OCI-LY7 (cell line): ENCODE results near the gene SV2B. TPM values are rescaled to one million over a fixed set of nuclear protein-coding genes. Genes with fewer than 3 reads are reported as not detected.

Source experiments
- BruUV-seq: library from RNA; stranded (reverse); fragments of 400-500 nt; replicated peaks from 2 replicates; lab custom pipeline; 2021; lab: Mats Ljungman, UMichigan
- CTCF ChIA-PET: fragments of 300-600 bp; sonication (Branson Sonifier 250); formaldehyde crosslinking; loops from one replicate; lab custom pipeline; 2022; ENCODE audit warnings: antibody characterized with exemption; ENCODE audit not compliant: unreplicated experiment; lab: Charles Lee
- POLR2A ChIA-PET: fragments of 300-600 bp; sonication (Branson Sonifier 250); formaldehyde crosslinking; loops from one replicate; lab custom pipeline; 2022; ENCODE audit warnings: antibody characterized with exemption; lab: Charles Lee
- DNase-seq: peaks from one replicate; pipeline ENCODE4 v3.0.0-alpha.2; 2015; ENCODE audit warnings: low spot score
- H2AFZ ChIP-seq: fragments of 200-600 bp; sonication (generic), shearing (Covaris generic); 2 replicates; pipeline ENCODE4 v1.6.1; 2014; ENCODE audit warnings: mild to moderate bottlenecking, antibody characterized with exemption, low read length, moderate library complexity
- H3K27ac ChIP-seq: fragments of 200-600 bp; sonication (generic); 2 replicates; pipeline ENCODE4 v1.5.1; 2014; ENCODE audit warnings: mixed run types, low read depth, mild to moderate bottlenecking, moderate library complexity, low read length, inconsistent platforms; ENCODE audit not compliant: poor library complexity, severe bottlenecking
- H3K36me3 ChIP-seq: fragments of 200-600 bp; sonication (generic); 2 replicates; pipeline ENCODE4 v1.6.1; 2014; ENCODE audit warnings: mild to moderate bottlenecking, antibody characterized with exemption, low read length, moderate library complexity, mixed read lengths; ENCODE audit not compliant: insufficient read depth
- H3K4me1 ChIP-seq: fragments of 200-600 bp; sonication (generic); 2 replicates; pipeline ENCODE4 v1.5.1; 2014; ENCODE audit warnings: mild to moderate bottlenecking, low read length; ENCODE audit not compliant: insufficient read depth, poor library complexity, severe bottlenecking
- H3K4me2 ChIP-seq: fragments of 200-600 bp; sonication (generic); 2 replicates; pipeline ENCODE4 v1.6.1; 2014; ENCODE audit warnings: mild to moderate bottlenecking, low read length
- H3K4me3 ChIP-seq: fragments of 200-600 bp; sonication (generic); 2 replicates; pipeline ENCODE4 v1.5.1; 2014; ENCODE audit warnings: mild to moderate bottlenecking, low read depth, low read length; ENCODE audit not compliant: poor library complexity, severe bottlenecking
- H3K79me2 ChIP-seq: fragments of 200-600 bp; sonication (generic); 2 replicates; pipeline ENCODE4 v1.6.1; 2016; ENCODE audit warnings: low read depth, mild to moderate bottlenecking, low read length, moderate library complexity, mixed read lengths; ENCODE audit not compliant: insufficient read depth
- H3K9me2 ChIP-seq: fragments of 200-600 bp; sonication (generic); 2 replicates; pipeline ENCODE4 v1.6.1; 2016; ENCODE audit warnings: mild to moderate bottlenecking, low read length, mixed read lengths; ENCODE audit not compliant: insufficient read depth
- H3K9me3 ChIP-seq: fragments of 200-600 bp; sonication (generic); 2 replicates; pipeline ENCODE4 v1.6.1; 2014; ENCODE audit warnings: mild to moderate bottlenecking, mixed run types, low read length, mixed read lengths
- H4K20me1 ChIP-seq: fragments of 200-600 bp; sonication (generic); 2 replicates; pipeline ENCODE4 v1.6.1; 2014; ENCODE audit warnings: mild to moderate bottlenecking, antibody characterized with exemption, low read length, moderate library complexity, mixed read lengths; ENCODE audit not compliant: insufficient read depth
- EZH2phosphoT487 ChIP-seq: fragments of 200-600 bp; sonication (generic); IDR thresholded peaks from 2 replicates; pipeline ENCODE4 v1.6.1; 2018; ENCODE audit warnings: low read depth, borderline replicate concordance, mild to moderate bottlenecking, mixed run types, antibody characterized with exemption, low read length, moderate library complexity, mixed read lengths
- intact Hi-C: fragments of 100-400 bp; cut with micrococcal nuclease; formaldehyde crosslinking; loops from one replicate; pipeline ENCODE4 v1.10.0; 2022; ENCODE audit not compliant: unreplicated experiment
- total RNA-seq, 2 experiments: library from RNA; depleted of rRNA in 1 of 2; stranded (reverse); fragments of >200 nt in 1 of 2; shearing (Covaris generic) in 1 of 2; gene quantifications; 2 replicates each; pipeline ENCODE4 v1.2.3, GENCODE V29; 2014 to 2022
- TF ChIP-seq, protein P1 (sequence below): fragments of 200-600 bp; sonication (generic); conservative IDR thresholded peaks from 2 replicates; pipeline ENCODE4 v1.5.1; 2014; ENCODE audit warnings: mild to moderate bottlenecking, antibody characterized with exemption, low read length, moderate library complexity, mixed read lengths

SV2B gene
- total RNA-seq, 2 experiments from 2014 or later: 0.15 TPM; not detected in 1

DNA sequence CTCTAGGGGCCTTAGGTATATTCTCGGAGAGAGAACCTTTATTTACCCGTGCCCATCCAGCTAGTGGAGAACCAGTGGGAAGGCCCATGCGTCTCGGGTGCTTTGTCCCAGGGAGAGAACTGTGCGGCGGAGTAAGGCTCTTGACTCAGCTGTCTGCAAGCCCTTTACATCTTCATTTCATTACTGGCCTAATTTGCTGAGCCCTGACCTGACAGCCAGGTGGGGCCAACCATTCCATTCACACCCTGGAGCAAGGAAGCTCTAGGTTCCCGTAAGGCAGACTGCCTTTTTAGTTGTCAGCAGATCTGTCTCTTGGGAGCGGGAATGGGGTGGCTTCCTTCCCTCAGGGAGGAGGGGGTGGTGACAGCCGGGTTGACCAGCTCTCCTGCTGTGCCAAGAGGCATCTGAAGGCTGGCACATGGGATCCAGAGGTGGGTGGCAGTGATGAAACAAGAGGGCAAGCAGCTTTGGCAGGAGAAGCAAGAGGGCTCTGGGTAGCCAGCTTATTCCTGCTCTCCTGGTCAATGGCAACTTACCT lies 36.4 kb downstream of the SV2B start:
- no peak overlapping the region for H3K4me3 ChIP-seq
- BruUV-seq: no TSS peak
- TF ChIP-seq, protein P1, sequence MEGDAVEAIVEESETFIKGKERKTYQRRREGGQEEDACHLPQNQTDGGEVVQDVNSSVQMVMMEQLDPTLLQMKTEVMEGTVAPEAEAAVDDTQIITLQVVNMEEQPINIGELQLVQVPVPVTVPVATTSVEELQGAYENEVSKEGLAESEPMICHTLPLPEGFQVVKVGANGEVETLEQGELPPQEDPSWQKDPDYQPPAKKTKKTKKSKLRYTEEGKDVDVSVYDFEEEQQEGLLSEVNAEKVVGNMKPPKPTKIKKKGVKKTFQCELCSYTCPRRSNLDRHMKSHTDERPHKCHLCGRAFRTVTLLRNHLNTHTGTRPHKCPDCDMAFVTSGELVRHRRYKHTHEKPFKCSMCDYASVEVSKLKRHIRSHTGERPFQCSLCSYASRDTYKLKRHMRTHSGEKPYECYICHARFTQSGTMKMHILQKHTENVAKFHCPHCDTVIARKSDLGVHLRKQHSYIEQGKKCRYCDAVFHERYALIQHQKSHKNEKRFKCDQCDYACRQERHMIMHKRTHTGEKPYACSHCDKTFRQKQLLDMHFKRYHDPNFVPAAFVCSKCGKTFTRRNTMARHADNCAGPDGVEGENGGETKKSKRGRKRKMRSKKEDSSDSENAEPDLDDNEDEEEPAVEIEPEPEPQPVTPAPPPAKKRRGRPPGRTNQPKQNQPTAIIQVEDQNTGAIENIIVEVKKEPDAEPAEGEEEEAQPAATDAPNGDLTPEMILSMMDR: no peak
- TF ChIP-seq EZH2phosphoT487: no peak
- no peak overlapping the region for H3K27ac ChIP-seq
- intact Hi-C loops: no loop called here
- H3K9me3 ChIP-seq: no peaks in the 10 kb centered on the region
- H3K36me3 ChIP-seq: no peaks in the 10 kb centered on the region
- H2AFZ ChIP-seq: no peak overlapping the region
- H3K9me2 ChIP-seq: no peaks in the 10 kb centered on the region
- POLR2A ChIA-PET: no interaction called here
- H4K20me1 ChIP-seq: no peaks in the 10 kb centered on the region
- CTCF ChIA-PET: no interaction called here
- no peak overlapping the region for H3K4me2 ChIP-seq
- H3K79me2 ChIP-seq: no peaks in the 10 kb centered on the region
- no peak for DNase-seq
- H3K4me1 ChIP-seq: no peaks in the 10 kb centered on the region

DNA sequence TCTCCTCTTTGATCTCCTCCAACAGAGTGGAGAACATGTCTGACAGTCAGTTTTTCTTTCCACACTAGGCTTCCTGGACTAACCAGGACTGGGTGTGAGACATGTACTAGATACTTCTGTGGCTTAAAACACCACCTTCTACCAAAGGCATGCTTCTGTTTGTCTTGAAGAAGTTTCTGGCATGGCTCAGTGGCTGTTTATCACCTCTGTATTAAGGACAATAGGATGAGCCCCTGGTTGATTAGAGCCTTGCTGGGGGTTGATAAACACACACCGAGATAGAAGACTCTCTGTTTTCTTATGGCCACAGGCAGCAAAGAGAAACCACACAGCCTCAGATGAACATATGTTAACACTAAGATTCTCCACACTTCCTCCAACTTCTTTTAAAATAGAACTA lies 40.5 kb downstream of the SV2B start:
- H3K4me1 ChIP-seq: no peaks in the 10 kb centered on the region
- no TSS peak for BruUV-seq
- TF ChIP-seq, protein P1: no peak
- no peak for TF ChIP-seq EZH2phosphoT487
- H3K36me3 ChIP-seq: no peaks in the 10 kb centered on the region
- intact Hi-C loops: no loop called here
- no peaks in the 10 kb centered on the region for H3K9me3 ChIP-seq
- ChIA-PET CTCF (no interaction called here), POLR2A (no interaction called here)
- H4K20me1 ChIP-seq: no peaks in the 10 kb centered on the region
- H2AFZ ChIP-seq: no peak overlapping the region
- H3K79me2 ChIP-seq: no peaks in the 10 kb centered on the region
- H3K9me2 ChIP-seq: no peaks in the 10 kb centered on the region
- H3K4me3 ChIP-seq: no peak overlapping the region
- no peak overlapping the region for H3K4me2 ChIP-seq
- no peak for DNase-seq
- H3K27ac ChIP-seq: no peak overlapping the region

DNA sequence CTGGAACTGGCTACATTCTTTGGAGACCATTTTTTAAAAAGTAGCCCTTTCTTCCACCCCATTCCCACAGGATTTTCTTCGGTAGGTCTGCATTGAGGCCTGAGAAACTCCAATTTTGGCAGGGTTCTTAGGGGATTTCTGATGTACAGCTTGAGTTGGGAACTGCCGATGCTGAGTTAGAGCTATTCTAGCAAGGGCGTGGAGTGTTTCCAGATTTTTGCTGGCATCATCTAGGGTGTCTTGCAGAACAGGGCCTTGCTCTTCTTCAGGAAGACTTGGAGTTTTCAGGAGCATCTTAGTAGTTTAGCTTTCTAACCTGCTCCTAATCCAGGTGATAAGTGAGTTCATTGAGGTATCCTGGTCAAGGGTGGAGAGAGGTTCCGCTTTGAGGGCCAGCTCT lies 41.0 kb downstream of the SV2B start:
- H3K9me2 ChIP-seq: no peaks in the 10 kb centered on the region
- POLR2A ChIA-PET: no interaction called here

More for the DNA sequence above, 41.0 kb downstream of the SV2B start:
- no peaks in the 10 kb centered on the region for H3K79me2 ChIP-seq
- CTCF ChIA-PET: interaction anchor here (0.6 kb wide), 1 partner anchor 250 kb away, joined by 3 read pairs; no protein-coding TSS in a partner anchor
- no peak overlapping the region for H2AFZ ChIP-seq
- H3K4me1 ChIP-seq: no peaks in the 10 kb centered on the region
- H3K4me3 ChIP-seq: no peak overlapping the region
- DNase-seq: no peak
- TF ChIP-seq, protein P1: no peak
- TF ChIP-seq EZH2phosphoT487: no peak
- no peaks in the 10 kb centered on the region for H3K36me3 ChIP-seq
- H4K20me1 ChIP-seq: no peaks in the 10 kb centered on the region
- H3K4me2 ChIP-seq: no peak overlapping the region
- BruUV-seq: no TSS peak
- no peak overlapping the region for H3K27ac ChIP-seq
- no peaks in the 10 kb centered on the region for H3K9me3 ChIP-seq
- intact Hi-C loops: no loop called here
